T-cell (primary cell): Measurements from ENCODE around the gene WNK1. TPM values are rescaled to one million over a fixed set of nuclear protein-coding genes. Genes with fewer than 3 reads are reported as not detected.

ENCODE experiments used
- ATAC-seq, 4 experiments: fragments of 200-7000 bp in 3 of 4; fragments of 150-1000 bp in 1 of 4; cut with Tn5 transposase; replicated peaks in 1 of 4; 1 replicate in 3 of 4; 2 replicates in 1 of 4; pipeline ENCODE4 v1.10.0; 2021; ENCODE audit warnings: moderate library complexity in 3 of 4, mild to moderate bottlenecking in 2 of 4, moderate number of reproducible peaks in 1 of 4
- CTCF ChIA-PET, 2 donors: fragments of 300-600 bp; sonication (Branson Sonifier 250); formaldehyde crosslinking; loops; one replicate each; lab custom pipeline; 2022; ENCODE audit warnings: antibody characterized with exemption in 2 of 2; lab: Charles Lee
- POLR2A ChIA-PET, 2 donors: fragments of 300-600 bp; sonication (Branson Sonifier 250); formaldehyde crosslinking; loops; one replicate each; lab custom pipeline; 2022; ENCODE audit warnings: antibody characterized with exemption in 2 of 2; lab: Charles Lee
- DNase-seq, 35 experiments: peaks; one replicate each; pipeline versions ENCODE4 v3.0.0 to v3.0.0-alpha.2; 2013 to 2023
- H3K27ac ChIP-seq: one replicate; pipeline ENCODE4 v1.5.1; 2013; ENCODE audit warnings: low read length
- H3K27me3 ChIP-seq, 2 experiments: replicated peaks in 1 of 2; 1 replicate in 1 of 2; 2 replicates in 1 of 2; pipeline versions ENCODE4 v1.6.1 to v1.7.0; 2013; ENCODE audit warnings: low read length in 1 of 2, mixed read lengths in 1 of 2; ENCODE audit not compliant: control insufficient read depth in 2 of 2, insufficient read depth in 2 of 2; ENCODE audit errors: extremely low read depth in 1 of 2
- H3K36me3 ChIP-seq, 2 donors: 1 replicate in 1 of 2; 2 replicates in 1 of 2; pipeline versions ENCODE4 v1.6.1 to v1.7.0; 2013; ENCODE audit warnings: low read length in 1 of 2; ENCODE audit not compliant: control insufficient read depth in 2 of 2, insufficient read depth in 1 of 2; ENCODE audit errors: extremely low read depth in 1 of 2
- H3K4me1 ChIP-seq, 2 experiments: 1 replicate in 1 of 2; 2 replicates in 1 of 2; pipeline versions ENCODE4 v1.6.1 to v1.7.0; 2013; ENCODE audit warnings: low read length in 2 of 2, mixed read lengths in 1 of 2; ENCODE audit not compliant: insufficient read depth in 2 of 2, control insufficient read depth in 1 of 2; ENCODE audit errors: extremely low read depth in 1 of 2
- H3K4me3 ChIP-seq, 2 donors: 1 replicate in 1 of 2; 2 replicates in 1 of 2; pipeline versions ENCODE4 v1.5.1 to v1.7.0; 2013; ENCODE audit warnings: mild to moderate bottlenecking in 2 of 2, low read length in 1 of 2, moderate library complexity in 1 of 2; ENCODE audit not compliant: control insufficient read depth in 1 of 2; ENCODE audit errors: extremely low read depth in 1 of 2
- H3K9me3 ChIP-seq: 2 replicates; pipeline ENCODE4 v1.7.0; 2013
- H3K27ac Mint-ChIP-seq, 2 donors: one replicate each; pipeline ENCODE4 v1.8.0; 2020 to 2021; ENCODE audit warnings: mild to moderate bottlenecking in 2 of 2, mixed read lengths in 2 of 2
- H3K27me3 Mint-ChIP-seq, 2 donors: one replicate each; pipeline ENCODE4 v1.8.0; 2021 to 2022; ENCODE audit warnings: mixed read lengths in 2 of 2
- H3K36me3 Mint-ChIP-seq: one replicate; pipeline ENCODE4 v1.8.0; 2021; ENCODE audit warnings: mixed read lengths
- H3K4me1 Mint-ChIP-seq, 3 donors: one replicate each; pipeline ENCODE4 v1.8.0; 2020 to 2022; ENCODE audit warnings: mixed read lengths in 3 of 3, mild to moderate bottlenecking in 1 of 3
- H3K4me3 Mint-ChIP-seq, 3 donors: one replicate each; pipeline ENCODE4 v1.8.0; 2020 to 2022; ENCODE audit warnings: mild to moderate bottlenecking in 3 of 3, mixed read lengths in 3 of 3, moderate library complexity in 3 of 3
- H3K9me3 Mint-ChIP-seq, 3 donors: one replicate each; pipeline ENCODE4 v1.8.0; 2020 to 2022; ENCODE audit warnings: mixed read lengths in 3 of 3
- WGBS: methylation state at CpG from one replicate; pipeline ENCODE4 v1.1.5; 2013; ENCODE audit warnings: missing lambda C conversion rate; ENCODE audit not compliant: insufficient coverage; 5-methylcytosine and 5-hydroxymethylcytosine counted together
- total RNA-seq, 35 experiments: library from RNA in 6 of 35; stranded (reverse) in 6 of 35; fragments of 120-200 nt in 1 of 35; gene quantifications; one replicate each; pipeline versions ENCODE4 v1.2.1 to v1.2.4 and lab custom pipeline; 2013 to 2026

WNK1 gene
- total RNA-seq, 5 donors from 2014 or later (not counting 1 experiment from before 2014, with no cell fraction given): 168 to 287 (median 179) TPM

GRCh38 chr12:828726-829395, 76.5 kb downstream of the WNK1 start:
- peaks cover 0 to 3% of the 10 kb centered on the region in 2 experiments for H3K4me1 ChIP-seq
- H3K27me3 Mint-ChIP-seq: no peaks in the 10 kb centered on the region
- no peak overlapping the region for H3K27ac ChIP-seq
- H3K4me3 Mint-ChIP-seq: no peak overlapping the region
- H3K27me3 ChIP-seq: no peaks in the 10 kb centered on the region
- H3K4me1 Mint-ChIP-seq: peaks cover 21 to 52% (median 46%) of the 10 kb centered on the region in 3 donors
- no peak overlapping the region for H3K27ac Mint-ChIP-seq
- H3K36me3 Mint-ChIP-seq: peaks cover 40% of the 10 kb centered on the region
- no peak overlapping the region for H3K4me3 ChIP-seq
- ChIA-PET CTCF (interaction anchor here in 1 of 2 donors (1.0 kb wide), 1 partner anchor 9 kb away, joined by 6 read pairs; no protein-coding TSS in a partner anchor), POLR2A (interaction anchor here in 1 of 2 donors (0.6 kb wide), 1 partner anchor 92 kb away, joined by 3 read pairs; no protein-coding TSS in a partner anchor)
- no peaks in the 10 kb centered on the region for H3K9me3 Mint-ChIP-seq
- DNase-seq (no peak), ATAC-seq (no peak)
- H3K36me3 ChIP-seq: peaks cover 11 to 39% of the 10 kb centered on the region in 2 donors
- H3K9me3 ChIP-seq: no peaks in the 10 kb centered on the region

- Histone ChIP-seq H3K4me1 (peaks cover 0 to 3% of the 10 kb centered on the region in 2 experiments), H3K27ac (no peak overlapping the region), H3K4me3 (no peak overlapping the region), H3K9me3 (no peaks in the 10 kb centered on the region), H3K36me3 (peaks cover 11 to 49% of the 10 kb centered on the region in 2 donors), H3K27me3 (no peaks in the 10 kb centered on the region)
- Mint-ChIP-seq H3K4me1 (peaks cover 30 to 54% (median 46%) of the 10 kb centered on the region in 3 donors), H3K9me3 (no peaks in the 10 kb centered on the region), H3K27ac (no peak overlapping the region), H3K36me3 (peaks cover 49% of the 10 kb centered on the region), H3K27me3 (no peaks in the 10 kb centered on the region), H3K4me3 (no peak overlapping the region)
- ATAC-seq (no peak), DNase-seq (no peak)
- ChIA-PET POLR2A (no interaction called here), CTCF (interaction anchor here in 1 of 2 donors (0.7 kb wide), 1 partner anchor 10 kb away, joined by 3 read pairs; no protein-coding TSS in a partner anchor)
- 95% methylated on average over 4 of the region's 4 CpGs for WGBS
These were observed 77.9 kb downstream of the WNK1 start for GRCh38 chr12:830111-830867.

GRCh38 chr12:835754-836518, 83.6 kb downstream of the WNK1 start:
- no CpG with 5 or more reads among the region's 3 CpGs for WGBS
- H3K27ac ChIP-seq: no peak overlapping the region
- Mint-ChIP-seq H3K27me3 (no peaks in the 10 kb centered on the region), H3K4me3 (no peak overlapping the region), H3K27ac (peak overlapping the region in 1 of 2 donors; percentile 52), H3K9me3 (no peaks in the 10 kb centered on the region), H3K36me3 (peaks cover 39% of the 10 kb centered on the region), H3K4me1 (peaks cover 46 to 53% (median 52%) of the 10 kb centered on the region in 3 donors)
- H3K9me3 ChIP-seq: no peaks in the 10 kb centered on the region
- H3K27me3 ChIP-seq: no peaks in the 10 kb centered on the region
- no peak overlapping the region for H3K4me3 ChIP-seq
- peaks cover 0 to 26% of the 10 kb centered on the region in 2 donors for H3K36me3 ChIP-seq
- ChIA-PET POLR2A (interaction anchor here (0.5 to 0.7 kb wide), 3 partner anchors 70 to 174 kb away, joined by 4 to 7 read pairs (median 5); no protein-coding TSS in a partner anchor), CTCF (interaction anchor here in 1 of 2 donors (0.7 kb wide), 1 partner anchor 22 kb away, joined by 7 read pairs; no protein-coding TSS in a partner anchor)
- peaks cover 0 to 3% of the 10 kb centered on the region in 2 experiments for H3K4me1 ChIP-seq
- no peak for ATAC-seq
- DNase-seq: no peak

GRCh38 chr12:836952-837351, 84.6 kb downstream of the WNK1 start:
- ChIA-PET CTCF (no interaction called here), POLR2A (no interaction called here)
- Mint-ChIP-seq H3K27me3 (no peaks in the 10 kb centered on the region), H3K36me3 (peaks cover 41% of the 10 kb centered on the region), H3K4me3 (no peak overlapping the region), H3K9me3 (no peaks in the 10 kb centered on the region), H3K4me1 (peaks cover 55 to 63% (median 62%) of the 10 kb centered on the region in 3 donors), H3K27ac (no peak overlapping the region)
- WGBS: 94% methylated on average over 5 of the region's 6 CpGs
- Histone ChIP-seq H3K4me3 (no peak overlapping the region), H3K27me3 (no peaks in the 10 kb centered on the region), H3K27ac (no peak overlapping the region), H3K36me3 (peaks cover 0 to 26% of the 10 kb centered on the region in 2 donors), H3K9me3 (no peaks in the 10 kb centered on the region), H3K4me1 (peaks cover 0 to 3% of the 10 kb centered on the region in 2 experiments)
- DNase-seq (no peak), ATAC-seq (no peak)

- Mint-ChIP-seq H3K4me1 (peaks cover 59 to 67% (median 62%) of the 10 kb centered on the region in 3 donors), H3K9me3 (no peaks in the 10 kb centered on the region), H3K27me3 (no peaks in the 10 kb centered on the region), H3K36me3 (peaks cover 41% of the 10 kb centered on the region), H3K4me3 (no peak overlapping the region), H3K27ac (no peak overlapping the region)
- H3K27me3 ChIP-seq: no peaks in the 10 kb centered on the region
- no CpG with 5 or more reads among the region's 2 CpGs for WGBS
- ChIA-PET POLR2A (interaction anchor here in 1 of 2 donors (0.6 kb wide), 1 partner anchor 165 kb away, joined by 3 read pairs; no protein-coding TSS in a partner anchor), CTCF (interaction anchor here in 1 of 2 donors (0.7 kb wide), 1 partner anchor 17 kb away, joined by 10 read pairs; no protein-coding TSS in a partner anchor)
- no peak overlapping the region for H3K4me3 ChIP-seq
- H3K36me3 ChIP-seq: peaks cover 0 to 27% of the 10 kb centered on the region in 2 donors
- no peak for DNase-seq
- ATAC-seq: no peak
- H3K4me1 ChIP-seq: peaks cover 0 to 3% of the 10 kb centered on the region in 2 experiments
- no peak overlapping the region for H3K27ac ChIP-seq
- H3K9me3 ChIP-seq: no peaks in the 10 kb centered on the region
These were observed 85.2 kb downstream of the WNK1 start for GRCh38 chr12:837548-837947.
